GM18951 (cell line): ENCODE results near the gene DHODH.

Experiments
- POLR2A ChIP-seq: IDR thresholded peaks from 4 replicates; pipeline ENCODE4 v1.6.1; 2011; ENCODE audit warnings: mild to moderate bottlenecking; ENCODE audit not compliant: insufficient read length, insufficient read depth; ENCODE audit errors: extremely low read depth
- in situ Hi-C: fragments of 300-500 bp; cut with MboI; formaldehyde crosslinking; loops from one replicate; pipeline ENCODE4 v1.12.0; 2022; ENCODE audit warnings: low sequenced_read_pairs, mixed read lengths, inconsistent platforms; ENCODE audit not compliant: unreplicated experiment

Gene DHODH

DNA sequence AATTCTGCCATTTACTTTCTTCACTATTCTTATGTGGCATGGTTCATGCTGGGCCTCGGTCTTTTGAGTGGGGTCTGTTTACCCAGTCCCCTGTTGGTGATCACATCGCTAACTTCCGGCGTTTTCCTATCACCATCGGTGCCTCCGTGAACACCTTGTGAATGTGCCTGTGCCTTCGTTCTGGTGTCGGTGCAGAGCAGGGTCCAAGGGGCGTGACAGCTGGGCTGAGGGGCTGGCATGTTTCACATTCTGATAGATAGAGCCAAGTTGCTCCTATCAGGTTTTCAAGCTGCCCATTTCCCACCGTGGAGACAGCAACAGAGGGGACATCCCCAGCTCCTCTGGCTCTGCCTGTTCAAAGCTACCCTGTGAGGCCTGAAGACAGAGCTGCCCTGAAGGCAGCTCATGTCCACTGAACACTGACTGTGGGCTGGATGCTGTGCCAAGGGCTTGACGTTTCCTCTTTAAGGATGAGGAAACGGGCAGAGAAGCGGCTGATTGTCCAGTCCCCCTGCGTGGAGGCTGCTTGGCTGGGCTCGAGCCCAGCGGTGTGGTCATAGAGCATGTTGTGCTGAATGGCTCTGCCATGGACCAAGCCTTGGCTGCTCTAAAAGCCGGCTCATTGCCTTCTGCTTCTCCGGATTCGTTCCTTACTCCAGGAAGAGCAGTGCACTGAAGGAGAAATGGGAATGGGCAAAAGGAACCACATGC is 17.0 kb downstream of the DHODH start:
- in situ Hi-C loops, result no loop called here
- no peak for TF ChIP-seq POLR2A

- in situ Hi-C loops, result no loop called here
- no peak for TF ChIP-seq POLR2A
These were observed 19.3 kb downstream of the DHODH start for GRCh38 chr16:72027669-72028378.

- in situ Hi-C loops, result no loop called here
These were observed 21.2 kb downstream of the DHODH start for GRCh38 chr16:72029567-72030271.

DNA sequence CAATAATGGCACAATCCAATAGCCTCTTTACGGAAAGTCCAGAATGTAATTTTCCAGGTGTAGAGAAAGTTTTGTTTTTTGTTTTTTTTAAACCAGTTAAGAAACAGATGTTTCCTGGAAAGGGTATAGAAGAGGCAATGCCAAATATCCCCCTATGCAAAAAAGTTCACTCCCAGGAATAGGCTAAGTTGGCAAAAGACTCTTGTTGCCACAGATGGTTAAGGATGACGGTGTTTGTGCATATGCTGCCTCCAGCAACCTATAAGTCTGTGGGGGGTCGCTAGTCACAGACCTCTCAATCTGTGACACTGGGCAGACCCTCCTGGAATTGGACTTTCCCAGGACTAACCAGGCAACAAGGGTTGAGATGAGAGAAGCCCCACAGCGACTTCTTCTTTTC is 24.9 kb downstream of the DHODH start:
- in situ Hi-C loops, result no loop called here
- TF ChIP-seq POLR2A, result no peak

More at GRCh38 chr16:72029567-72030271, 21.2 kb downstream of the DHODH start:
- TF ChIP-seq POLR2A, result no peak

DNA sequence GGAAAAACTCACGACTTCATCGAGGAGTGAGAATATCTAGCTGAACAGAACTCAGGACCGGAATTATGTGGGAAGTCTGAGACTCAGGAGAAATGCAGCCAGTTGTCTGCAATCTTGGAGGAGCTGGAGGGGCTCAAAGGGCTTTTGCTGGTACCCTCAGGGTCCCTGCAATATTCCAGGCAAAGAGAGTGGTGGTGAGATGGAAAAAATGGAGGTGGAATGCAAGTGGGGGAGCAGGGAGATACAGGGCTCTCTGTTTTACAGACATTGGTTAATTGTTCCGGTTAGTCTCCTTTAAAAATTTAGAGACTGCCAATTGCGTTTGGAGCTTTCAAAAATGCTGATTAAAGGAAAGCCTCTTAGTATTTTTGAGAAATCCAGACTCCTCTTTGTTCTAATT is 27.6 kb downstream of the DHODH start:
- in situ Hi-C loops, result no loop called here
- TF ChIP-seq POLR2A, result no peak

- in situ Hi-C loops, result no loop called here
These were observed 33.7 kb downstream of the DHODH start for GRCh38 chr16:72042157-72042660.

GRCh38 chr16:72043058-72043457 is 34.5 kb downstream of the DHODH start:
- in situ Hi-C loops, result no loop called here
- TF ChIP-seq POLR2A, result no peak

More at GRCh38 chr16:72042157-72042660, 33.7 kb downstream of the DHODH start:
- TF ChIP-seq POLR2A, result no peak

- in situ Hi-C loops, result no loop called here
These were observed 35.0 kb downstream of the DHODH start for GRCh38 chr16:72043539-72043938.

DNA sequence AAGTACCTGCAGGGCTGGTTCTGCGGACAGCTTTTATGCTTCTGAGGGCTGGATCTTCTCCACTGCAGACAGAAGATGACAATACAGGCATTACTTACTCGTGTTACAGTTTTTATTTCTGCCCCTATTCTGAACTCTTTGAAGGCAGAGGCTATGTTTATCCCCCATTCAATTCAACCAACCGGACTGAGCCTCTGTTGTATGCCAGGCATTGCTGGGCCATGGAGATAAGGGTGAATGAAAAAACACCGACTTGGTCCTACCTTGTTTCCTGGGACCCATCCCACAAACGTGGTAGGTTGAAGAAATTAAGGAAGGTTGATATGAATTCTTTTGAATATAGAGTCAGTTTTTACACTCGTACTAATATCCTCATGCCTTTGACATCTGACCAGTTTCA is 35.8 kb downstream of the DHODH start:
- in situ Hi-C loops, result no loop called here
- TF ChIP-seq POLR2A, result no peak

More at GRCh38 chr16:72043539-72043938, 35.0 kb downstream of the DHODH start:
- no peak for TF ChIP-seq POLR2A

GRCh38 chr16:72044825-72045359 is 36.3 kb downstream of the DHODH start:
- in situ Hi-C loops, result no loop called here
- TF ChIP-seq POLR2A, result no peak

- no peak for TF ChIP-seq POLR2A
- in situ Hi-C loops, result no loop called here
These were observed 40.6 kb downstream of the DHODH start for GRCh38 chr16:72049110-72049509.

DNA sequence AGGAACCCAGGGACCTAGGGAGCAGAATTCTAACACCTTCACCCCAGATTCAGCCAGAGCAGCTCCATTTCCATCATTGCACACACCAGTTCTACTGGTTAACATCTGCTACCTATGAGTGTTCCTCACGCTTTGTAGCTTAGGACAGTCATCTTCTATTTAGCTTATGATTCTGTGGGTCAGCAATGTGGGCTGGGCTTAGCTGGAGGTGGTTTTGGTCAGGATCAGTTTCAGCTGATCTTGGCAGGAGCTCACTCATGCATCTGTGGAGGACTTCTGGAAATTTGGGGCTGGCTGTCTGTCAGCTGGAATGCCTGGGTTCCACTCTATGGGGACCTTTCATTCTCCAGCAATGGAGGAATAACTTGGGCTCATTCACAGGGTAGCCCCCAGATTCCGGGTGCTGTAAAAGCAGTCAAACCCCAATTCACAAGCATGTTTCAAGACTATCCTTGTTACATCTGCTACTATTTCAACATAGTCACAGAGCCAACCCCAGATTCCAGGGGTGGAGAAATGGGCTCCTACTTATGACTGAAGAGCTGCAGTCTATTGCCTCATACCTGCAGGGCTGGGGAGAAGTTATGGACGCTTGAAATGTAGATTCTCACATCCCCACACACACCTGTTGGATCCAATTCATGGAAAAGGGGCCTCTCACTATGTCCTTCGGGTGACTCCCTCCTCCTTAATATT is 42.4 kb downstream of the DHODH start:
- in situ Hi-C loops, result no loop called here
- no peak for TF ChIP-seq POLR2A
